IMR-90 (cell line): ENCODE measurements around the gene NOP10. TPM values are rescaled to one million over a fixed set of nuclear protein-coding genes. Genes with fewer than 3 reads are reported as not detected.

Source experiments
- ATAC-seq: fragments of 200-7000 bp; cut with Tn5 transposase; 2 replicates; pipeline ENCODE4 v1.9.1; 2020; ENCODE audit warnings: low read depth, mild to moderate bottlenecking, moderate library complexity
- BruUV-seq: library from RNA; stranded (reverse); fragments of 400-500 nt; replicated peaks from 2 replicates; lab custom pipeline; 2021; lab: Mats Ljungman, UMichigan
- CTCF ChIA-PET: fragments of 300-600 bp; formaldehyde crosslinking; extraction: SDS; loops from one replicate; lab custom pipeline; 2021; ENCODE audit warnings: antibody characterized with exemption; lab: Yijun Ruan, JAX
- POLR2A ChIA-PET: fragments of 300-600 bp; sonication (Branson Sonifier 250); formaldehyde crosslinking; loops from one replicate; lab custom pipeline; 2022; ENCODE audit warnings: antibody characterized with exemption; ENCODE audit not compliant: unreplicated experiment; lab: Charles Lee
- DNase-seq: peaks from one replicate; pipeline ENCODE4 v3.0.0; 2013
- H2AFZ ChIP-seq: replicated peaks from 2 replicates; pipeline ENCODE3; 2013; ENCODE audit warnings: low read length, mild to moderate bottlenecking; ENCODE audit not compliant: poor library complexity
- H2AK5ac ChIP-seq: 2 replicates; pipeline ENCODE4 v1.6.1; 2013; ENCODE audit warnings: low read depth, low read length, inconsistent platforms
- H2AK9ac ChIP-seq: replicated peaks from 2 replicates; pipeline ENCODE3; 2013; ENCODE audit warnings: mild to moderate bottlenecking, low read depth, low read length, moderate library complexity; ENCODE audit not compliant: poor library complexity
- H2BK120ac ChIP-seq: 2 replicates; pipeline ENCODE4 v1.6.1; 2013; ENCODE audit warnings: low read depth, low read length, inconsistent platforms
- H2BK15ac ChIP-seq: 3 replicates; pipeline ENCODE4 v1.6.1; 2013; ENCODE audit warnings: low read depth, low read length, inconsistent platforms
- H2BK20ac ChIP-seq: 2 replicates; pipeline ENCODE4 v1.6.1; 2013; ENCODE audit warnings: low read depth, mild to moderate bottlenecking, inconsistent platforms, low read length, moderate library complexity
- H2BK5ac ChIP-seq: 2 replicates; pipeline ENCODE4 v1.6.1; 2013; ENCODE audit warnings: mild to moderate bottlenecking, low read depth, low read length, inconsistent platforms; ENCODE audit not compliant: poor library complexity, severe bottlenecking
- H3K14ac ChIP-seq: replicated peaks from 2 replicates; pipeline ENCODE4 v1.6.1; 2013; ENCODE audit warnings: low read depth, low read length, inconsistent platforms
- H3K18ac ChIP-seq: 2 replicates; pipeline ENCODE4 v1.6.1; 2013; ENCODE audit warnings: low read depth, low read length, control low read depth
- H3K23ac ChIP-seq: 2 replicates; pipeline ENCODE4 v1.6.1; 2013; ENCODE audit warnings: low read depth, low read length, inconsistent platforms
- H3K27ac ChIP-seq: 2 replicates; pipeline ENCODE4 v1.5.1; 2013; ENCODE audit warnings: mild to moderate bottlenecking, control low read depth, low read length; ENCODE audit not compliant: insufficient read depth
- H3K27me3 ChIP-seq: 2 replicates; pipeline ENCODE4 v1.6.1; 2013; ENCODE audit warnings: low read length; ENCODE audit not compliant: control insufficient read depth, insufficient read depth
- H3K36me3 ChIP-seq: 2 replicates; pipeline ENCODE4 v1.6.1; 2013; ENCODE audit warnings: low read length, mixed read lengths; ENCODE audit not compliant: control insufficient read depth, insufficient read depth
- H3K4ac ChIP-seq: 2 replicates; pipeline ENCODE4 v1.6.1; 2013; ENCODE audit warnings: low read depth, low read length, inconsistent platforms
- H3K4me1 ChIP-seq: 2 replicates; pipeline ENCODE4 v1.6.1; 2013; ENCODE audit warnings: low read length, mixed read lengths; ENCODE audit not compliant: control insufficient read depth, insufficient read depth
- H3K4me2 ChIP-seq: 2 replicates; pipeline ENCODE4 v1.6.1; 2013; ENCODE audit warnings: low read depth, mild to moderate bottlenecking, control low read depth, low read length, moderate library complexity
- H3K4me3 ChIP-seq: 2 replicates; pipeline ENCODE4 v1.5.1; 2013; ENCODE audit warnings: low read depth, mild to moderate bottlenecking, control low read depth, low read length, moderate library complexity; ENCODE audit not compliant: insufficient read depth
- H3K56ac ChIP-seq: 2 replicates; pipeline ENCODE4 v1.6.1; 2013; ENCODE audit warnings: low read length, inconsistent platforms; ENCODE audit not compliant: insufficient read depth; ENCODE audit errors: extremely low read depth
- H3K79me1 ChIP-seq, 2 experiments: 2 replicates each; pipeline ENCODE4 v1.6.1; 2013; ENCODE audit warnings: low read length in 2 of 2, inconsistent platforms in 1 of 2, low read depth in 1 of 2
- H3K9ac ChIP-seq: 2 replicates; pipeline ENCODE4 v1.6.1; 2013; ENCODE audit warnings: low read depth, low read length, control low read depth
- H3K9me1 ChIP-seq: 2 replicates; pipeline ENCODE4 v1.6.1; 2013; ENCODE audit warnings: low read length, inconsistent platforms; ENCODE audit not compliant: insufficient read depth
- H3K9me3 ChIP-seq: 2 replicates; pipeline ENCODE4 v1.6.1; 2013; ENCODE audit warnings: low read length; ENCODE audit not compliant: control insufficient read depth, insufficient read depth
- H4K20me1 ChIP-seq: 2 replicates; pipeline ENCODE4 v1.6.1; 2013; ENCODE audit warnings: low read length, inconsistent platforms; ENCODE audit not compliant: insufficient read depth
- H4K5ac ChIP-seq: 2 replicates; pipeline ENCODE4 v1.6.1; 2013; ENCODE audit warnings: mild to moderate bottlenecking, low read depth, low read length, control low read depth
- H4K8ac ChIP-seq, 2 experiments: 2 replicates each; pipeline ENCODE4 v1.6.1; 2013; ENCODE audit warnings: low read depth in 2 of 2, low read length in 2 of 2, control low read depth in 1 of 2, inconsistent platforms in 1 of 2
- H4K91ac ChIP-seq: 2 replicates; pipeline ENCODE4 v1.6.1; 2013; ENCODE audit warnings: low read depth, low read length, inconsistent platforms; ENCODE audit not compliant: insufficient read depth
- BHLHE40 ChIP-seq: fragments of 150-350 bp; IDR thresholded peaks from 2 replicates; pipeline ENCODE4 v1.6.1; 2016; ENCODE audit warnings: mild to moderate bottlenecking, low read depth, low read length
- CEBPB ChIP-seq: IDR thresholded peaks from 2 replicates; pipeline ENCODE4 v1.6.1; 2012; ENCODE audit warnings: low read depth, low read length, improper control_type of control experiment
- CHD1 ChIP-seq: IDR thresholded peaks from 2 replicates; pipeline ENCODE4 v1.6.1; 2012; ENCODE audit warnings: low read depth, low read length, improper control_type of control experiment
- FOS ChIP-seq: fragments of 150-350 bp; IDR thresholded peaks from 2 replicates; pipeline ENCODE4 v1.6.1; 2016; ENCODE audit warnings: low read depth, low read length
- MAZ ChIP-seq: IDR thresholded peaks from 2 replicates; pipeline ENCODE4 v1.6.1; 2012; ENCODE audit warnings: low read depth, mild to moderate bottlenecking, low read length, improper control_type of control experiment, moderate library complexity, borderline replicate concordance
- MXI1 ChIP-seq: IDR thresholded peaks from 2 replicates; pipeline ENCODE4 v1.6.1; 2012; ENCODE audit warnings: low read depth, mild to moderate bottlenecking, low read length, moderate library complexity, borderline replicate concordance
- POLR2A ChIP-seq: IDR thresholded peaks from 2 replicates; pipeline ENCODE4 v1.6.1; 2012; ENCODE audit warnings: mild to moderate bottlenecking, low read depth, low read length
- RAD21 ChIP-seq: IDR thresholded peaks from 2 replicates; pipeline ENCODE4 v1.6.1; 2012; ENCODE audit warnings: low read length, improper control_type of control experiment
- RFX5 ChIP-seq: IDR thresholded peaks from 2 replicates; pipeline ENCODE4 v1.8.0; 2012; ENCODE audit warnings: low read depth, mild to moderate bottlenecking, low read length, moderate library complexity
- SMC3 ChIP-seq: fragments of 150-350 bp; IDR thresholded peaks from 2 replicates; pipeline ENCODE4 v1.6.1; 2016; ENCODE audit warnings: low read depth, mild to moderate bottlenecking, antibody characterized with exemption, low read length, moderate library complexity
- WGBS, 2 experiments: methylation state at CpG; one replicate each; pipeline versions ENCODE4 v1.1.5 to v1.1.7; 2013; ENCODE audit warnings: missing lambda C conversion rate in 2 of 2; ENCODE audit not compliant: insufficient read length in 1 of 2; ENCODE audit errors: extremely low coverage in 2 of 2; 5-methylcytosine and 5-hydroxymethylcytosine counted together
- dilution Hi-C: fragments of 300-500 bp; cut with HindIII; formaldehyde crosslinking; loops from one replicate; pipeline ENCODE4 v1.14.3; 2018; ENCODE audit warnings: low sequenced_read_pairs; ENCODE audit not compliant: unreplicated experiment
- in situ Hi-C: fragments of 300-500 bp; cut with MboI; formaldehyde crosslinking; loops from 3 replicates; pipeline ENCODE4 v1.14.3; 2019; ENCODE audit warnings: low sequenced_read_pairs, inconsistent platforms, mixed read lengths
- intact Hi-C: fragments of 100-400 bp; cut with micrococcal nuclease; formaldehyde crosslinking; loops from 2 replicates; pipeline ENCODE4 v1.10.0; 2022
- polyA plus RNA-seq, 3 experiments: library from polyadenylated mRNA; depleted of rRNA; stranded (reverse); fragments of >200 nt; gene quantifications; 2 replicates each; pipeline ENCODE4 v1.2.3, GENCODE V29; 2012; ENCODE audit warnings: low replicate concordance in 1 of 3
- total RNA-seq: library from RNA; depleted of rRNA; stranded (reverse); fragments of >200 nt; gene quantifications from 2 replicates; pipeline ENCODE4 v1.2.3, GENCODE V29; 2012
- TF ChIP-seq, protein P1 (sequence below): fragments of 150-350 bp; IDR thresholded peaks from 2 replicates; pipeline ENCODE4 v1.6.1; 2016; ENCODE audit warnings: low read depth, mild to moderate bottlenecking, low read length, moderate library complexity, borderline replicate concordance
- TF ChIP-seq, protein P2 (sequence below): fragments of 150-350 bp; IDR thresholded peaks from 2 replicates; pipeline ENCODE4 v1.6.1; 2017; ENCODE audit warnings: mild to moderate bottlenecking, antibody characterized with exemption, low read length, low read depth

The NOP10 gene
- total and polyA plus RNA-seq, 2 of the 4 experiments (the other 2 are of a cell fraction), result 141 to 468 TPM

DNA sequence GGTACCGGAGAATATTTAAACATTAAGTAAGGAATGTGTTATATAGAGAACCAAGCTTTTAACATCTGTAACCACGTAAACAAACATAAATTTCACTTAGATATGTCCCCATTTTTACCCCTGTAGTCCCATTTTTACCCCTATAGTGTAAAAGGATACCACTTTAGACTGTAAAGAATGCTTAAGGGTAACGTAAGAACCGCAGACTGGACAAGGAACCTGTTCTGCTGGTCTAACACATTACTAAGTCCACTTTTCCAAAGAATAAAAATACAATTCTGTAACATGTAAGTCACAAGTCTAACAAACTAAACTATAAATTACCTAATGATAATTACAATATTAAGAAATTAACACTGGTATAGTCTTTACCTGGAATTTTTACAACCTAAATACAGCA lies 8.3 kb downstream of the NOP10 start:
- no peak overlapping the region for H3K9ac ChIP-seq
- no CpG with 5 or more reads among the region's 4 CpGs for WGBS, 2 experiments
- ChIA-PET POLR2A (no interaction called here), CTCF (no interaction called here)
- no peak overlapping the region for H4K91ac ChIP-seq
- H2AK5ac ChIP-seq, result no peak overlapping the region
- no peaks in the 10 kb centered on the region for H3K36me3 ChIP-seq
- H3K79me1 ChIP-seq, result peaks cover 6 to 16% of the 10 kb centered on the region in 2 experiments
- H2AK9ac ChIP-seq, result no peak overlapping the region
- no TSS peak for BruUV-seq
- DNase-seq, result no peak
- no peak overlapping the region for H3K56ac ChIP-seq
- no peak overlapping the region for H2BK5ac ChIP-seq
- H3K4me2 ChIP-seq, result no peak overlapping the region
- H2BK20ac ChIP-seq, result no peak overlapping the region
- H3K14ac ChIP-seq, result no peak overlapping the region
- no peak overlapping the region for H3K4me3 ChIP-seq
- intact Hi-C loops (no loop called here), dilution Hi-C loops (no loop called here), in situ Hi-C loops (no loop called here)
- TF ChIP-seq POLR2A, result no peak
- TF ChIP-seq, protein P1, sequence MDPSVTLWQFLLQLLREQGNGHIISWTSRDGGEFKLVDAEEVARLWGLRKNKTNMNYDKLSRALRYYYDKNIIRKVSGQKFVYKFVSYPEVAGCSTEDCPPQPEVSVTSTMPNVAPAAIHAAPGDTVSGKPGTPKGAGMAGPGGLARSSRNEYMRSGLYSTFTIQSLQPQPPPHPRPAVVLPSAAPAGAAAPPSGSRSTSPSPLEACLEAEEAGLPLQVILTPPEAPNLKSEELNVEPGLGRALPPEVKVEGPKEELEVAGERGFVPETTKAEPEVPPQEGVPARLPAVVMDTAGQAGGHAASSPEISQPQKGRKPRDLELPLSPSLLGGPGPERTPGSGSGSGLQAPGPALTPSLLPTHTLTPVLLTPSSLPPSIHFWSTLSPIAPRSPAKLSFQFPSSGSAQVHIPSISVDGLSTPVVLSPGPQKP, result no peak
- TF ChIP-seq SMC3, result no peak
- no peak for TF ChIP-seq CHD1
- no peak for TF ChIP-seq RFX5
- TF ChIP-seq RAD21, result no peak
- no peak for TF ChIP-seq CEBPB
- no peak for TF ChIP-seq MAZ
- TF ChIP-seq, protein P2, sequence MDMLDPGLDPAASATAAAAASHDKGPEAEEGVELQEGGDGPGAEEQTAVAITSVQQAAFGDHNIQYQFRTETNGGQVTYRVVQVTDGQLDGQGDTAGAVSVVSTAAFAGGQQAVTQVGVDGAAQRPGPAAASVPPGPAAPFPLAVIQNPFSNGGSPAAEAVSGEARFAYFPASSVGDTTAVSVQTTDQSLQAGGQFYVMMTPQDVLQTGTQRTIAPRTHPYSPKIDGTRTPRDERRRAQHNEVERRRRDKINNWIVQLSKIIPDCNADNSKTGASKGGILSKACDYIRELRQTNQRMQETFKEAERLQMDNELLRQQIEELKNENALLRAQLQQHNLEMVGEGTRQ, result no peak
- TF ChIP-seq BHLHE40, result no peak
- TF ChIP-seq FOS, result no peak
- no peak for TF ChIP-seq MXI1
- no peak overlapping the region for H3K27ac ChIP-seq
- H2AFZ ChIP-seq, result no peak overlapping the region
- no peak overlapping the region for H4K5ac ChIP-seq
- H3K4ac ChIP-seq, result no peak overlapping the region
- H2BK120ac ChIP-seq, result no peak overlapping the region
- H3K9me1 ChIP-seq, result no peaks in the 10 kb centered on the region
- H3K4me1 ChIP-seq, result peaks cover 7% of the 10 kb centered on the region
- H3K23ac ChIP-seq, result no peak overlapping the region
- H2BK15ac ChIP-seq, result no peak overlapping the region
- H3K9me3 ChIP-seq, result no peaks in the 10 kb centered on the region
- no peak overlapping the region for H4K8ac ChIP-seq
- H3K27me3 ChIP-seq, result no peaks in the 10 kb centered on the region
- H4K20me1 ChIP-seq, result no peaks in the 10 kb centered on the region
- H3K18ac ChIP-seq, result no peak overlapping the region
- no peak for ATAC-seq
